ENCODE data around the gene TLR1. TPM values are rescaled to one million over a fixed set of nuclear protein-coding genes. Genes with fewer than 3 reads are reported as not detected.
A peak's percentile ranks its signal among the peaks of the same experiment; 100 is the strongest.

Gene TLR1
- total RNA-seq, 1 donor from 2014 or later, result 3.1 TPM

DNA sequence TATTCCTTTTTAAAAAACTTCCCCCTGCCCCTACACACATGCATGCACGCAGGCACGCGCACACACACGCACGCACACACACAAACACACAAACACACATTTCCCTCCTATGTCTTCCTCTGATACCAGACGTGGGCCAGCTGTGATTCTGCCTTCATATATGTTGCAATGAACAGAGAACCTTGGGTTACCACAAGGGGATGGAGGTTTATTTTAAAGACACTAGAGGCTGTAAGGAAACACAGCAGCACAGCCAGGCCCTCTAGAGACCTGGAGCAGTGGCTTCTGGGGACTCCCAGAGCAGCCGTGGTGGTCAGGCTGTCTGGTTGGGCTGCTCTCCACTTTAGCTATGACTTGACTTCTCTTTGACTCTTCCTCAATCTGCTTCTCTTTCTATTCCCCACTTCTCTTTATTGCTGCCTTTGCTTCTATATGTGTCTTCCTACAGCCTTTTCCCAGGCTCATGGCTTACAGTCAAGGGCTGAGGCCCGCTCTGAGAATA, 18.6 kb downstream of the TLR1 start:
- DNase-seq (ENCODE audit: low spot score, unreplicated experiment), result no peak
- peaks cover 17% of the 10 kb centered on the region for H3K9me3 Mint-ChIP-seq (ENCODE audit: low read depth)
- H3K4me3 Mint-ChIP-seq (ENCODE audit: low read depth), result no peak overlapping the region
- H3K4me1 Mint-ChIP-seq (ENCODE audit: low read depth), result peaks cover 14% of the 10 kb centered on the region
- no peaks in the 10 kb centered on the region for H3K27me3 Mint-ChIP-seq
- TF ChIP-seq, protein P1, sequence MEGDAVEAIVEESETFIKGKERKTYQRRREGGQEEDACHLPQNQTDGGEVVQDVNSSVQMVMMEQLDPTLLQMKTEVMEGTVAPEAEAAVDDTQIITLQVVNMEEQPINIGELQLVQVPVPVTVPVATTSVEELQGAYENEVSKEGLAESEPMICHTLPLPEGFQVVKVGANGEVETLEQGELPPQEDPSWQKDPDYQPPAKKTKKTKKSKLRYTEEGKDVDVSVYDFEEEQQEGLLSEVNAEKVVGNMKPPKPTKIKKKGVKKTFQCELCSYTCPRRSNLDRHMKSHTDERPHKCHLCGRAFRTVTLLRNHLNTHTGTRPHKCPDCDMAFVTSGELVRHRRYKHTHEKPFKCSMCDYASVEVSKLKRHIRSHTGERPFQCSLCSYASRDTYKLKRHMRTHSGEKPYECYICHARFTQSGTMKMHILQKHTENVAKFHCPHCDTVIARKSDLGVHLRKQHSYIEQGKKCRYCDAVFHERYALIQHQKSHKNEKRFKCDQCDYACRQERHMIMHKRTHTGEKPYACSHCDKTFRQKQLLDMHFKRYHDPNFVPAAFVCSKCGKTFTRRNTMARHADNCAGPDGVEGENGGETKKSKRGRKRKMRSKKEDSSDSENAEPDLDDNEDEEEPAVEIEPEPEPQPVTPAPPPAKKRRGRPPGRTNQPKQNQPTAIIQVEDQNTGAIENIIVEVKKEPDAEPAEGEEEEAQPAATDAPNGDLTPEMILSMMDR (IDR thresholded peaks at IDR 0.05; ENCODE audit: unreplicated experiment), result no peak
- H3K36me3 Mint-ChIP-seq (ENCODE audit: insufficient read depth), result peaks cover 1% of the 10 kb centered on the region
- peak overlapping the region; percentile 91 for H3K27ac Mint-ChIP-seq

DNA sequence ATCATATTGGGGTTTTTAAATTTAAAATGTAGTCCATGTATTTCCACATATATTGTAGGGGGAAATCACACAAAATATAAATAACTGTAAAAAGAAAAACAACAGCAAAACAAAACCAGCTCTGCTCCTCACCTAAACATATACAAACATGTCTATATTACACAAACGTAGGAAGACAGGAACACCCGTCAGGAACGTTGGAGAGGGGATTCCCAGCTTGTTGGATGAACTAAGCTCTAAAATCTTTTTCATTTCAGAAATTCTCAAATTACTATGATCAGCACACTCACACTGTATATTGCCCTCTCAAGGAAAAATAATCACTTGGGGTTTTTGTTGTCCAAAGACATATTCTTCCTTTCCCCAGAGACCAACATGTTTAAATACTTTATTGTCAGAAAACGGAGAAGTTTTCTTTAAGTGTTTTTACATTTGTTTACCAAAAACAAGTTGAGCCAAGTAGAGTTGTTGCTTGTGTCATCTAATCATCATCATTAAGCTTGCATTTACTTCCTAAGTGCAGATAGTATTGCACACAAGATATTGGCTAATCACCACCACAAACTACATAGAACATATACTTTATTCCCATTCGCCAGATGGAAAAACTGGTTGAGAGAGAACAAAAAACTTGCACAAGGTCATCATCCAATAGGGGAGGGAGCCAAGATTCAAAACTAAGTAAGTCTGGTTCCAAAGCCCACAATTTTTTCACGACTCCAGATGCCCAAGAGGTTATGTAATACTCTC, 19.4 kb downstream of the TLR1 start:
- Mint-ChIP-seq H3K27me3 (no peaks in the 10 kb centered on the region), H3K4me3 (ENCODE audit: low read depth) (no peak overlapping the region)
- DNase-seq (ENCODE audit: low spot score, unreplicated experiment), result no peak

DNA sequence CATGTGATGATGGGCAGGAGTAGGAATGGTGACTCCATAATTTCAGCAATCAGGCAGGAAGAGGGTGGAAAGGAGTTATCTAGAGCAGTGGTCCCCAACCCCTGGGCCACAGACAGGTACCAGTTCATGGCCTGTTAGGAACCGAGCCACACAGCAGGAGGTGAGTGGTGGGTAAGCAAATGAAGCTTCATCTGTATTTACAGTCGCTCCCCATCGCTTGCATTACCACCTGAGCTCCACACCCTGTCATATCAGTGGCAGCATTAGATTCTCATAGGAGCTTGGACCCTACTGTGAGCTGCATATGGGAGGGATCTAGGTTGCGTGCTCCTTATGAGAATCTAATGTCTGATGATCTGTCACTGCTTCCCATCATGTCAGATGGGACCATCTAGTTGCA, 20.4 kb downstream of the TLR1 start:
- H3K36me3 Mint-ChIP-seq (ENCODE audit: insufficient read depth), result no peaks in the 10 kb centered on the region
- peaks cover 20% of the 10 kb centered on the region for H3K4me1 Mint-ChIP-seq (ENCODE audit: low read depth)
- H3K4me3 Mint-ChIP-seq (ENCODE audit: low read depth), result no peak overlapping the region
- no peaks in the 10 kb centered on the region for H3K27me3 Mint-ChIP-seq
- no peak for DNase-seq (ENCODE audit: low spot score, unreplicated experiment)
- H3K9me3 Mint-ChIP-seq (ENCODE audit: low read depth), result peaks cover 12% of the 10 kb centered on the region
- TF ChIP-seq, protein P1 (IDR thresholded peaks at IDR 0.05; ENCODE audit: unreplicated experiment), result no peak
- H3K27ac Mint-ChIP-seq, result no peak overlapping the region

More for the DNA sequence above, 19.4 kb downstream of the TLR1 start:
- Mint-ChIP-seq H3K4me1 (ENCODE audit: low read depth) (peaks cover 18% of the 10 kb centered on the region), H3K27ac (no peak overlapping the region), H3K36me3 (ENCODE audit: insufficient read depth) (peaks cover 1% of the 10 kb centered on the region), H3K9me3 (ENCODE audit: low read depth) (peaks cover 17% of the 10 kb centered on the region)
- TF ChIP-seq, protein P1 (IDR thresholded peaks at IDR 0.05; ENCODE audit: unreplicated experiment), result no peak

DNA sequence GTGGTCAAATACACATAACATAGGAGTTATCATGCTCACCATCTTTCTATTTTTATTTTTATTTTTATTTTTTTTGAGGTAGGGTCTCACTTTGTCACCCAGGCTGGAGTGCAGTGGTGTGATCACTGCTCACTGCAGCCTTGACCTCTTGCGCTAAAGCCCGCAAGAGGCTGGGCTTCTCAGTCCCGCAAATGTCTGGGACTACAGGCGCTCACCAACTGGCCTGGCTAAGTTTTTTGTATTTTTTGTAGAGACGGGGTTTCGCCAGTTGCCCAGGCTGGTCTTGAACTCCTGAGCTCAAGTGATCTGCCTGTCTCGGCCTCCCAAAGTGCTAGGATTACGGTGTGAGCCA, 21.5 kb downstream of the TLR1 start:
- Mint-ChIP-seq H3K36me3 (ENCODE audit: insufficient read depth) (no peaks in the 10 kb centered on the region), H3K9me3 (ENCODE audit: low read depth) (peaks cover 12% of the 10 kb centered on the region), H3K4me3 (ENCODE audit: low read depth) (no peak overlapping the region), H3K27ac (no peak overlapping the region), H3K27me3 (no peaks in the 10 kb centered on the region), H3K4me1 (ENCODE audit: low read depth) (peaks cover 21% of the 10 kb centered on the region)
- DNase-seq (ENCODE audit: low spot score, unreplicated experiment), result no peak
- TF ChIP-seq, protein P1 (IDR thresholded peaks at IDR 0.05; ENCODE audit: unreplicated experiment), result no peak

DNA sequence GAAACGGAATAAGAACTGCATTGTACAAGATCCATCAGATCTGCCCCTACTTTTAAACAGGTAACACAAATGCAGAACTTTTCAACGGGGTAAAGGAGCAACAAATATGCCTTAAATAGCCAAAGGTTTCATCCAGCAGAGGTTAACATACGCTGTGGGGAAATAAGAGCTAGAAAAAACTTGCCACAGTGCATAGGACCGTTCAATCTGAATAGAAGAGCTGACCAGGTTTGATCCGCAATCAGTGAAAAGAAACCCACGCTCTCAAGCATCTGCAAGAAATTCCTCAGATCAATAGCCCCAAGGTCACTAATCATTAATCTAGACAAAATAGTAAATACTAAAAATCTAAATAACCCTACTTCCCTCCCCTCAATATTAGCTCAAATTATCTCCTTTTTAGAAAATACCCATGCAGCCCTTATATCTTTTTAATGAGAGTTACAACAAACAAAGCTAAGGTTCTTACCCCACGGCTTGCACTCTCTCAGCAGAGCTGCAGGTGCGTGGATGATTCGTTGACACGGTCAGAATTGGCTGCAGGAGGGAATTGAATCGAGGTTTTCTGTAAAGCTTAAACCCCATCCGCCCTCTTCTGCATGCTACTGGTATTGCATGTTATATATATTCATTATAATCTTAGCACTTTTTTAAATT, 22.0 kb downstream of the TLR1 start, which contains the start of gene TLR10:
TSS of gene TLR10 (minus strand) at position 539 of the 657 bp plus-strand sequence. CDS start 7,400 bp downstream, outside the sequence.
- Mint-ChIP-seq H3K27ac (peak within 1 kb of the TSS; percentile 84), H3K9me3 (ENCODE audit: low read depth) (peaks cover 9% of the 10 kb centered on the region), H3K4me3 (ENCODE audit: low read depth) (peak within 1 kb of the TSS; percentile 50), H3K36me3 (ENCODE audit: insufficient read depth) (no peaks in the 10 kb centered on the region), H3K27me3 (no peaks in the 10 kb centered on the region), H3K4me1 (ENCODE audit: low read depth) (peaks cover 16% of the 10 kb centered on the region)
- TF ChIP-seq, protein P1 (IDR thresholded peaks at IDR 0.05; ENCODE audit: unreplicated experiment), result peak; percentile 71
- DNase-seq (ENCODE audit: low spot score, unreplicated experiment), result peak; percentile 23

Measured in progenitor cell of endocrine pancreas (in vitro differentiated cells).